Stimulated activated CD4-positive, alpha-beta T cell treated with anti-CD3 and anti-CD28 coated beads, TNF-alpha, amount 100 ng/mL, for 48 hours (primary cell): ENCODE data around the gene TLX3.
"Not testable (repeated sequence)": the region's sequence is repeated elsewhere in the genome, so short reads cannot be mapped to it uniquely, and the experiment has no call there.

Experiments
- DNase-seq, 3 donors: peaks; one replicate each; pipeline ENCODE4 v3.0.0-alpha.2; 2020; ENCODE audit warnings: low read depth in 3 of 3

Gene TLX3

DNA sequence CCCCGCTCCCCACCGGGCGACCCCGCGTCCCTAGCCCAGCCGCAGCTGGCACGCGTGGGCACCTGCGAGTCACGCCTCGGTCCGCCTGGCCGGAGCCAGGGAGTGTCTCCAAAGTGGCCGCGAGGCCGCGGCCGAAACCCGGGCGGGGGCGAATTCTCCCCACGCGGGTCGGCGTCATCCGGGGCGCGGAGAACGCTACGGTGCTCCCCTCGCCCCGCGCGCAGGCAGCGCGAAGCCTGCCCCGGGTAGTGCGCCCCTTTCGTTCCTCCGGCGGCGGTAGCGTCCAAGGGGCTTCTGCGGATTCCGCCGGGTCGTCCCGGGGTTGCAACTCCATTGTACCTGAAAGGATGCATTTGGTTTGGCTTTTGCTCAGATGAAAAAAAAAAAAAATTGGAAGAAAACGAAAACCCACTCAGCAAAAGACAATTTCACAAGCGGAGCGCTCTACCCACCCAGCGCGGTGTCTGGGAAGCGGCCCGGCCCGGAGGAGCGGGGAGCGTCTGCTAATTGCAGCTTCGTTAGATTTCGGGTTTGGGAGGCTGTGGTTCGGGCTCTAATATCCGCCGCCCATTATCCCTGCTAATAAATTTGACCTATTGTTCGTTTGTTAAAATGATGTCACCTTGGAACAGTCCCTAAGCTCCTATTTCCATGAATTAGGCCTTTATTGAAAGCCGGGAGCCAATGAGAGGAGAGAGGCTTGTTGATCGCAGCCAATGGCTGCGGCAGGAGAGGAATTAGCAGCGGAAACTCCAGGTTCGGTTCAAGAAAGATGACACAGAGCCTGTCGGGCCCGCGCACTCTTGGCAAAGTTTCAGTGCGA is at the start of gene TLX3:
Gene TLX3, plus strand, starts transcription at position 796 of the 823 bp plus-strand sequence. CDS start 118 bp downstream, outside the sequence.
- DNase-seq = no peak

DNA sequence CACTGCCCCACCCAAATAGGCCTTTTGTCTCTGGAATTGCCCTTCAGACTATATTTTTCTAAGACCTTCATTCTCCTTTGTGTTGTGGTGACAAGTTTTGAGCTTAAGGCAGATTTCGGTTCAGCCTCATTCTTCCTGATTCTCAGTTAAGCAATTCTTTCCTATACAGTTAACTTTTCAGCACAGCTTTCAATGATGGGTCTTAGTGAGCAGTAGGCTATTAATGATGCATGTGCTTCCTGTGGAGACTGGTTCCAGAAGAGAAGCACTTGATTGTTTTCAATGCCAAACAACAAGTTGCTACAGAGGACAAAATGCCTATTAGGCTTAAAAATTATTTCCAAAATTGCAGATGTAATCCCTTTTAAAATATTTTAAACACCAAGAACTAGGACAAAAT is 47.7 kb upstream of the TLX3 start:
- no peak for DNase-seq

DNA sequence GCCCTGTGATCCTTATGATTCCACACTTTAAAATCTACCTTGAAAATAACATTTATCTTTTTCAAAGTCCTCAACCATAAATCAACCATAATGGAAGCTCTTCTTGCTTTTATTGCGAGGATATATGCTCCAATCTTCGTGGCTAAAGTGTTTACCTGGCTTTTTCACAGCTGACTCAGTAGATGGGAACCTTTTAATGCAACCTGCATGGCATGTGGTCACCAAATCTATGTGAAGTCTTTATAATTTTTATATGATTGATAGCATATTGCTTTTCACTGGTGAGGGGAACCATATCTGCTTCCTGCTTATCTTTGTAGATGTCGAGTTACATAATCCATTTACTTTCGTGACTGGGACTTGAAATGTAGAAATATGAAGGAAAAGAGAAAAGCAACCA is 47.1 kb upstream of the TLX3 start:
- no peak for DNase-seq

DNA sequence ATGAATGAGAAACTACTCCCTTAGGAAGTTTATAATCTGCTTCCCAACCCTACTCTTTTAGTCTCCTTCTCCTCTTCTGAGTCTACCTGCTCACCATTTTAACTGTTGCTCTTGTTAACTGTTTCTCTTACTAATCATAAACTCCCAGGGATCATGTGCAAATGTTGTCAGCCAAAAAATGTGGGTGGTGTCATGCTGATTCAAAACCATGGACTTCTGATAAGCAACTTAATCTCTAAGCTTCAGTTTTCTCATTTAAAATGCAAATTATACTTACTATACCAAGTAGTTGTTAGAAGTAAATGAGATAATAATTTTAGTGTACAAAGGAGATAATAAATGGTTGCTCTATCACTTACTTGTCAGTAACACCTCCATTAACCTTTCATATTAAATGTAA is 45.9 kb upstream of the TLX3 start:
- DNase-seq = no peak

DNA sequence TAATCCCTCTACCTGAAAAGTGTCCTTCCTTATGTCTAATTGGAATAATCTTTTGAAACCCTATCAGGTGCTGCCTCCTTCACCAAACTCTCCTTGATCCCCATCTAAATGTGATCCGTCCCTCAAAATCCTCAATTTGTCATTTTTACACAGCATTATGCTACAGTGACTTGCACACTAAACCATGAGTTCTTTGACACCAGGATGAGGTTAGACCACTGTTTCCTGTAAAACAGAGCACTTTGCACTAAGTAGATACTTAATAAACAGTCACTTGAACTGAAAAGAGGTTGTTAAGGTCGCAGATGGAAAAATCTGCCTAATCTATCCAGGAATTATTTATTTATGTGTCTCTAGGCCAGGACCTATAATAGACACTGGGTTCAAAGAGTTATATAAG is 44.2 kb upstream of the TLX3 start:
- no peak for DNase-seq

DNA sequence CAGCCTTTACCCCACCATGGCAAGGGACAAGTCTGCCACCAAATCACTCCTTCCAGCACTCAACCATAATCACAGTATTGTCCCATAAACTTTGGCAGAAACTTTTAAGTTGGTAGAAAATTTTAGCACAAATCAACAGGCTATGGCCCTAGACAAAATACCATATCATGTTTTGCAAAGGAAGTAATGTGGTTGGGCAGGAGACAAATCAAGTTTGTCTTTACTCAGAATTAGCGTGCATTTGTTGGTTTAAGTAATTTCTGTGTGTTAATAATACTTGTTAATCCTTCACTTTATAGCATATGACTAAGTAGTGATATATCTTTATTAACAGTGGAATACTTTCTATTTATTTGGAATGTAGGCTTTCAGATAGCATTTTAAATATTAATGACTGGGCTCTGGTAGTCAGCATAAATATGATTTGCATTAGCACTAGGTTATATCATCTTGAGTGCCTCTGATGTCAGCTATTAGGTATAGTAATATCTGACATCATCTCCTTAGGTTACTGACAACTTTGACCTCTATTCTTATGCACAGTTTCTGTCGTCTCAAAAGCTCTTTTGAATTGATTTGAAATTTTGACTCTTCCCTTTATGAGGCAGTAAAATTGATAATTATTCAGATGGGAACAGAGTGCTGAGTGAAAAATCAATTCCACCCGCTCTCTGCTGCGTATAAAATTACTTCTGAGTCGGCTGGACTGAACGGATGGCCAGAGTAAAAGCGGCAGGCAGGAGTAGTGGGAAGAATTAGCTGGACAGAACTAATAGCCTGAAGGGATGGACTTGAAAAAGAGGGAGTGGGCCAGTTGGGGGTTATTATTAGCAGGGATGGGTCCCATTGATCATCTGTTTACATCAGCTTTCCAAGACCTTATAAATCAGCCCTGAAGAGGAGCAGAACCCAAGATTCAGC is 40.1 kb upstream of the TLX3 start:
- DNase-seq = no peak

DNA sequence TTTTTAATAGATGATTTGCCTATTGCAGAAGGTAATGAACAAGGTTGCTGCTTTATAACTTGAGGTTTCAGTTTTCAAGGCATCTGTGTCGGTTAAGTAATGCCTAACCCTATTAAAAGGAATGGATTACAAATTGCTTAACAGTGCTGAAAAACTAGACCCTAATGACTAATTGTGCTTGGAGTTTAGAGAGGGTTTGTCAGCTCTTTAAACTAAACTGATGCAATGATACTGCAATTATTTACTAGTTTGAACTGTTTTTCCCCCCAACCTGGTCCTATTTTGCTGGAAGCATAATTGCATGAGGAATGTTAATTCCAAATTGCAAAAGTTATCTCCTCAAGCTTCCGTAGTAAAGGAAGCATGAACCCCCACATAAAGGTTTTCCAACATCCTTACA is 39.3 kb upstream of the TLX3 start:
- DNase-seq = no peak

DNA sequence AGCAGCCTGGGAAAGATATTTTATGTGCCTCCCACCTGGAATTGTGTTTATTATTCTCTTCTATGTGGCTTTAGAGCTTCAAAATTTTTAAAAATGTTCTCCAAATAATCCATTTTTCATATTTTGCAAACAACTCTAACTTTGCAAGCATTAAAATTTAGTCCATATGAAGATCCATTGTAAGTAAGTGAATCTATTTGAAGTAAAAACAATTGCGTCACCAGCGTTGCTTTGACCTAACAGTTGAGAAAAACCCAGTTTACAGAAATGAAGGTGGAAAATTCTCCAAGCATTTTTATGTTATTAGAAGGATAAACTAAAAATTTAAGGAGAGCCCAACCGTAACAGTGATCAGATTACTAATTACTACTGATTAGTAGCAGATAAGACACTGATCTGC is 38.9 kb upstream of the TLX3 start:
- DNase-seq = no peak

DNA sequence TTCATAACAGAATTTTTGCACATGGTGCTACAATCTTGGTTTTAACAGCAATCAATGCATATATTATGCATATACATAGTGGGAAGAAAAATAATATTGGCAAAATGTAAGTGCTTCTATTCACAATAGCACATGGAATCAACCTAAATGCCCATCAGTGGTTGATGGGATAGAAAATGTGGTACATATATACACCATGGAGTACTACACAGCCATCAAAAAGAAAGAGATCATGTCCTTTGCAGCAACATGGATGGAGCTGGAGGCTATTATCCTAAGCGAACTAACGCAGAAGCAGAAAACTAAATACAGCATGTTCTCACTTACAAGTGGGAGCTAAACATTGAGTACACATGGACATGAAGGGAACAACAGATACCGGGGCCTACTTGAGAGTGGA is 37.2 kb upstream of the TLX3 start:
- DNase-seq = no peak

DNA sequence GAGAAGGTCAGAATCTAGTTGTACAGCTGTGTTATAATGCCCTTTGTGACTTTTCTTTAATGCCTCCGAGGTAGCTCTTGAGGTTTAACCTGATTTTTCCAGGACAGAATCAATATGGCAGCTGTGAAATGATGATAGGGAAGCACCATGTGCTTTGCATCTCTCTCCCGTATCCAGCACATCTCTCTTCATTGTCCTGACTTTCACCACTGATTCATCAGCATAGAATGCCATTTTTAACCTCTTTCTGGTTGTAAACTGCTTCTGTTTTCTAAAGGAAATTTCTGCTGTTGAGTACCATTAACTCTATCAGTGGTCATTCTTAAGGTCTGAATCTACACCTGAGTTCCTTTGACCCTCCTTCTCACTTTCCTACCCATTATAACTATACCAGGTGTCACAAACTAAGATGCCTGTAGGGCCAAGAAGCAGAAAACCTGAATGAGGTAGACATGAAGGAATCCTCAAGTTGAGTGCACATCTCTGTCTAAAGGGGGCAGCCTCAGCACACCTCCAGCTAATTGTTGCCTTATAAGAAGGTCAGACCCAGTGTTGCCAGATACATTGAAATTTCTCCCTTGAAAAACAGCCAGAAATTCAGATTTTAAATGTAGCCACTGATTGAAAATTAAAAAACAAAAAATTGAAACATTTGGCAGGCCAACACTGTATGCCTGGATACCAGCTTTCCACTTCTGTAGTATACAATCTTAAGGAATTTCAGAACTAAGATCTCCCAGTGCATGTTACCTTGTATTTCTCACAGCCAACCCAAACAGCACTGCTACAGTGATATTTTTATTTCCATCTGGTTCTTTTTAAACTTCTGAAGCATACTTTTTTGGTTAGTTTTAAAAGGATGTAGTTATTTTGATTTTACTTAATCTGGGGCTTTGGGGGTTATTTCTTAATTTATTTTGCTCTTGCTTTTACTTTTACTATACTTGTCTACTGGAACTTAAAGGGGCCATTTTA is 35.8 kb upstream of the TLX3 start:
- DNase-seq = no peak

DNA sequence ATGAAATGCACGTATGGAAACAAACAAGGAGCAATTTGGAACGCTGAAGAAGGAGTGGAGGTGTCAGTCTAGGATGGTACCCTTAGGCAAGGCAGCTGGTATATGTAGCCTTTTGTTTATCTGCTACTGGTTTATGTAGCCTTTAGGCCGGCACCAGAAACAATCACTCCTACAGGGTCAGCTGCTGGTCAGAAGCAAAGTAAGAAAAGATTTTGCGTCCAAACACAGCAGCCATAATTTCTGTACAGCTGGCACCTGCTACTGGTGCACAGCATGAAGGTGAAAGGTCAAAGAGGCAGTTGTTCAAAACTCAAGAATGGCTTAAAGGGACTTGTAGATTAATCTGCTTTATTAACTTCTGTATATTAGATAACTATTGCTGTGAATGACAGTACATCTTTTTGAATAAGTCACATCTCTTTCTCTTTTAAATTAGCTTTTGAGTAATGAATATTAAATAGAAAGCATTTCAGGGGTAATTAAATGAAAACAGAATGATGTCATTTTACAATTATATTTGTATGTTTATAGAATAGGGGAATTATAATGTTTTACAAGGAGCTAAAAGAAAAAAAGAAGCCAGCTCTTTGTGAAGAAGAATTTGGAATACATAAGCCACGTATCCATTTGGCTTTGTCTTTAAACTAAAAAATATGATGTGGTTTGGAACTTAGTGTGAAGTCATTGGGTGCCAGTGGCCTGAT is 33.1 kb upstream of the TLX3 start:
- no peak for DNase-seq

DNA sequence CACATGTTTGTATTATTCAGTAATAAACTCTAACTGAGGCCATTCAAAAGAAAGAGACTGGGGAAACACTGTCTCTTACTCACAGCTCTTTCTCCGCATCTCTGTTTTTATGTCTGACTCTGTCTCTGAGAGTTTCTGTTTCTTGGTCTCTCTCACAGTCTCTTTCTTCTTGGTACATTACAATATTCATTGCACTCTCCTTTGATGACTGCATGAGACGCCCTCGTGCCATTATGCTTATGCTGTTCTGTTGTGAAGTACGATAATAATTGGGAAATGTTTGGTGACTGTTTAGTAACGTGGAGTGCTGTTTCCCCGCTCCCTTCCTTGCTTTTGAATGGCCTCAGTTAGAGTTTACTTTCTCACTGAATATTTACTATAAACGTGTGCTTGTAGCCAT is 25.3 kb upstream of the TLX3 start:
- no peak for DNase-seq

DNA sequence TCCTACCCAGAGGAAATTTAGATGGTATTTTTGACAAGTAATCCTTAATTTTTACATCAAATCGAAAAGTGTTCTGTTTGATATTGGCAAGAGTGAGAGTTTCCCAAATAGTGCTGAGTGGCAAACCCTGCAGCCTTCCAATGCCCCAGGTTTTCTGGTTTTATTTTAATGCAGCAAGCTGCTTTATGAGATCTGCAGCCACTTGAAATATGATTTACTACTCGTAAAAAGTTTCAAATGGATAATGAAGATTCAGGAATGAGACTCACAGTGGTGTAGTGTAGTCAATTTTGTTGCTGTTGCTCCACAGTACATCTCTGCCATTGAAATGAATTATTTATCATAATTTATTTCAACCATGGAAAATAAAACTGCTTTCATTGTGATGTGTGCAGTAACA is 23.6 kb upstream of the TLX3 start:
- no peak for DNase-seq

DNA sequence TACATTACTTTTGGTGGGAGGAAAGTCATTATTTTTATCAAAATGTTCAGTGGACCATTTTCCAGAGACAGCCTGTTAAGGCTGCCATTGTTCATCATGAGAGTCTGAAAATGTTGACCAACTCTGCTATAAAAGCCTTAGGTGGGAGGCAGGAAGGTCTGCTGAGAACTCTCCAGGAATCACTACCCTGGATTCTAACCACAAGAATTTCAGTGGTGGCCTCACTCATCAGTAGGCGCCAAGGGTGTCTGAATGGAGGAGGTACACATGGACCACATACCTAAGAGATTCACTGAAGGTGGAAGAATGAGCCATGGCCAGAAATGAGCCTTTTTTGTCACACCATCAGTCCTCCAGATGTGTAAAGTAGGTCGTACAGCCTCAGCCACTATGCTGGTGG is 21.0 kb upstream of the TLX3 start:
- DNase-seq = no peak

DNA sequence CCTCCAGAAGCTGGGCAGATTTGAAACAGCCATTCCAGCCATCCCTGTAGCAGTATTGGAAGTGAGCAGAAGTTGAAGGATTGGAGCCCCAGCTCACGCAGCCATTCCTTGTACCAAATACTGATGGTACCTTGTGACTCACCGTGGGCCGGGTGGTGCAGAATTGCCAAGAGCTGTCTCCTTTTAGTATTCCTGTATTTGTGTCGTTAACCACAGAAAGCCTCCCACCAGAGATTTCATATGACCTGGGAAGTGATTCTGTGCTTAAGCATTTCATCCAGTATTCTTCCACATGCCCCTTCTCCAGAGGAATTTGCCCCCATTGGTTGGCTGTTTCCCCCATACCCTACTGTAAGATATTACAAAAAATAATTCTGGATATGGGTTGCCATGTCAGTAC is 17.7 kb upstream of the TLX3 start:
- DNase-seq = no peak

DNA sequence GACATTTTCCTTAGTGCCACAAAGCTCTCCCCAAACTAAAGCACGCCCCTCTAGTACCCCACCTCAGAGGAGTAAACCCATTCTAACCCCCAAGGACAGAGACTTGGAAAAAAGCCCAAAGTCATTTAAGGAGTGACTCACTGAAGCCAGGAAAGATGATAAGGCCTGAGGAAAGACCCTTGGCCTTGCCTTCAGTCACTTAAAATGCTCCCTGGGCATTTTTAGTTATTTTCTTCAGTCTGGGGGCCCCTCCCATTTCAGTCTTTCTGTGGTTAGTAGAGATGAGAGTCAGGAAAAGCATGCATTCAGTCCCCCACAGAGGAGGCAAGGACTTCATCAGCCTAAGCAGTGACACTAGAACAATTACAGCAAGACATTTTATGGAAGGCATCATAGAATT is 13.7 kb upstream of the TLX3 start:
- no peak for DNase-seq

DNA sequence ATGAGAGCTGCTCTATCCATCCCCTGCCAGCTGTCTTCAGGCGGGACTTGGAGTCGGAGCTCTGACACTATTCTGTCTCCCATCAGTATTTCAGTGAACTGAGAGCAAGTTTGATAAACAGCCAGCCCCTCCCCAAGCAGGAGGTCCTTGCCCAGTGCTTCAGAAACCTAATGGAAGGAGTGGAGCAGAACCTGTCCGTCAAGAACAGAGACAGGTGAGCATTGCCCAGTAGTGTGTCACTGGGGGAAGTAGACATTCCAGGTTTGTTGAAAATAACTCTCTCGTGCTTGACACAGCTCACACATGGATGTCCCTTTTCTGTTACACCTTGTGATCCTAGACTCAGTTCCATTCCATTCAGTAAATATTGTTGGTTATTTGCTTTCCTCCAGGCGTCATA is 13.2 kb upstream of the TLX3 start:
- no peak for DNase-seq

DNA sequence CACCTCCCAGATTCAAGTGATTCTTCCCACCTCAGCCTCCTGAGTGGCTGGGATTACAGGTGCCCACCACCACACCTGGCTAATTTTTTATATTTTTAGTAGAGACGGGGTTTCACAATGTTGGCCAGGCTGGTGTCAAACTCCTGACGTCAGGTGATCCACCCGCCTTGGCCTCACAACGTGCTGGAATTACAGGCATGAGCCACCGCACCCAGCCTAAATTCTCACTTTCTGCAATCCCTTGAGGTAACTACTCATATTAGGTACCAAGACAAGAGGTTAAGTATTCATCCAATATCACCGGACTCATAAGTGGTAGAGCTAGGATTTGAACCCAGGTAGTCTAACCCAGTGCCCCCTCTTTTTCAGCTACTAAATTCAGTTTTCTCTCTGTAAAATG is 11.1 kb upstream of the TLX3 start:
- not testable (repeated sequence) for DNase-seq

DNA sequence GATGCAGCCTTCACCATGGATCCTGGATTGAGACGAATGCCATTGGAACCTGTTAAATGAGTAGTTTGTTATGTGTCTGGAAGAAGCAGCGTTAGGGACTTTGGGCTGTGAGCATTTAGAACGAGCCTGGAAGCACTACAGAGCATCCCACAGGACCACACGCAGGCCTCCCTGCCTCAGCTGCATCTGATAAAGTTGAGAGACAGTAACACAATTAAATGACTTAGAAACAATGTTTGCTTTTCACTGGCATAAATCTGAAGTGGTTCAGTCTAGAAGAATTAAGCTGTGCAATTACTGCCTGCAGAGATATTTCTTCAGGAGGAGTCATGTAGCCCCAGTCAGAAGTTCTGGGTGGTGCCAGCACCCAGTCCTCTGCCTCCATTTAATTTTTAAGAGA is 9.8 kb upstream of the TLX3 start:
- DNase-seq = no peak

DNA sequence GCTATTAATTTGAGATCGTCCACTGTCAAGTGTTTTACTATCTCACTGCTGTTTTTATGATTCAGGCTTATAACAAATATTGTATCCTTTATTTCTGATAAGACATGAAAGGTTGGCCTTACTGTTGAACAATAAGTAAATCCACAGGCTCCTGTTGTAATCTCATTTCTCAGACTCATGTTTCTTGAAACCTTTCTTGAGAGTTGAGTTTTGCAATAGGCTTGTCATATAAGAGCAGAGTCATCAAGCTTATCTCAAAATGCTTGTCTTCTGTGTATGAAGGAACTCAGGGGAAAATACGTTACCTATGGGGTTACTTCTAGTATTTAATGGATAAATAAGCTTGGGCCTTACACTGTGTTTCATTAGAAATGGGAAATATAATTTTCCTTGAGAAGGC is 9.2 kb upstream of the TLX3 start:
- DNase-seq = no peak

DNA sequence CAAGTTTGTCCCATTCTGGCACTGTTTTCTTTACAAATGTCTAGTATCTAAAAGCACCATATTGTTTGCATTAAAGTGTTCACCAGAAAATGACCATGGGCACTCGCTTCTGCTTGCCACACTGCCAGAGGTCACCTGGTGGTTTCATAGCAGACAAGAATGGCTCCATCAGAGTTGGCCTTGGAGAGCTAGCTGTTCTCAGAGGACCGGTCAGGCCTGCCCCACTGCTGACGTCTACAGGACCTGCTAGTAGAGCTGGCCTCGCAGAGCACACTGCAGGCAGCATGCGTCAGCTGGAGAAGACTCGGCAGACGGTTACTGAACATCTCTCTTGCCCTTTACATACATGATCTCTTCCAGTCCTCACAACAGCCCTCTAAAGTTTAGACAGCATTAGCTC is 8.7 kb upstream of the TLX3 start:
- no peak for DNase-seq
